OCI-LY3 (cell line): ENCODE data around the gene CDKN2C.
A peak's percentile ranks its signal among the peaks of the same experiment; 100 is the strongest.

Source experiments
- H2AFZ ChIP-seq: fragments of 200-600, 300-600 bp; shearing (Covaris generic); 2 replicates; pipeline ENCODE4 v1.6.0; 2014; ENCODE audit warnings: antibody characterized with exemption, low read depth, low read length
- H3K27ac ChIP-seq: fragments of 200-600, 300-600 bp; sonication (generic); 2 replicates; pipeline ENCODE4 v1.5.1; 2014; ENCODE audit warnings: mild to moderate bottlenecking, low read length, moderate library complexity, mixed read lengths
- H3K27me3 ChIP-seq: fragments of 200-600, 300-600 bp; sonication (generic); 2 replicates; pipeline ENCODE4 v1.6.1; 2014; ENCODE audit warnings: low read depth, low read length, mixed read lengths
- H3K36me3 ChIP-seq: fragments of 200-600, 300-600 bp; sonication (generic); replicated peaks from 2 replicates; pipeline ENCODE3; 2014; ENCODE audit warnings: low read depth, low read length, mixed read lengths
- H3K4me1 ChIP-seq: fragments of 300-600, 200-600 bp; sonication (generic); 2 replicates; pipeline ENCODE4 v1.6.1; 2014; ENCODE audit warnings: low read length, mixed read lengths
- H3K4me2 ChIP-seq: fragments of 200-600, 300-600 bp; sonication (generic); 2 replicates; pipeline ENCODE4 v1.6.1; 2014; ENCODE audit warnings: low read length, mixed read lengths
- H3K4me3 ChIP-seq: fragments of 300-600, 200-600 bp; sonication (generic); 2 replicates; pipeline ENCODE4 v1.5.1; 2014; ENCODE audit warnings: antibody characterized with exemption, mild to moderate bottlenecking, low read length, moderate library complexity
- H3K79me2 ChIP-seq: fragments of 300-600, 200-600 bp; shearing (Covaris generic); 2 replicates; pipeline ENCODE4 v1.6.1; 2014; ENCODE audit warnings: mild to moderate bottlenecking, low read length, mixed read lengths
- H3K9ac ChIP-seq: fragments of 300-600, 200-600 bp; shearing (Covaris generic); 2 replicates; pipeline ENCODE4 v1.6.0; 2014; ENCODE audit warnings: mild to moderate bottlenecking, low read length, moderate library complexity
- H3K9me3 ChIP-seq: fragments of 200-600, 300-600 bp; shearing (Covaris generic); 2 replicates; pipeline ENCODE4 v1.6.1; 2014; ENCODE audit warnings: low read length, mixed read lengths; ENCODE audit not compliant: insufficient read depth
- H4K20me1 ChIP-seq: fragments of 200-600, 300-600 bp; sonication (generic); 2 replicates; pipeline ENCODE4 v1.6.1; 2016; ENCODE audit warnings: low read length, mixed read lengths; ENCODE audit not compliant: insufficient read depth
- CTCF ChIP-seq: fragments of 200-600, 300-600 bp; sonication (generic); IDR thresholded peaks from 2 replicates; pipeline ENCODE4 v1.5.1; 2014; ENCODE audit warnings: antibody characterized with exemption, low read length, low read depth
- EZH2phosphoT487 ChIP-seq: fragments of 200-600 bp; shearing (Covaris generic); IDR thresholded peaks from 2 replicates; pipeline ENCODE4 v1.6.1; 2018; ENCODE audit warnings: antibody characterized with exemption, mixed run types, low read depth

CDKN2C gene

GRCh38 chr1:50959303-50959912 lies 10.6 kb upstream of the CDKN2C start:
- TF ChIP-seq CTCF = no peak
- TF ChIP-seq EZH2phosphoT487 = no peak
- Histone ChIP-seq H2AFZ (peak overlapping the region; percentile 84; the same call in 1 of the 2 replicates), H3K4me3 (peak overlapping the region; percentile 100), H3K27me3 (no peaks in the 10 kb centered on the region), H4K20me1 (no peaks in the 10 kb centered on the region), H3K79me2 (peaks cover 18% of the 10 kb centered on the region), H3K9ac (peak overlapping the region; percentile 85), H3K27ac (peak overlapping the region; percentile 58; the same call in 1 of the 2 replicates), H3K4me1 (peaks cover 6% of the 10 kb centered on the region; the same call in 1 of the 2 replicates), H3K9me3 (no peaks in the 10 kb centered on the region), H3K36me3 (no peaks in the 10 kb centered on the region), H3K4me2 (peak overlapping the region; percentile 76)

- Histone ChIP-seq H4K20me1 (no peaks in the 10 kb centered on the region), H3K4me3 (peak within 1 kb of the TSS; percentile 100), H3K79me2 (peaks cover 15% of the 10 kb centered on the region), H2AFZ (peak within 1 kb of the TSS; percentile 86), H3K4me1 (peaks cover 6% of the 10 kb centered on the region; the same call in 1 of the 2 replicates), H3K27me3 (no peaks in the 10 kb centered on the region), H3K9ac (peak within 1 kb of the TSS; percentile 85), H3K36me3 (no peaks in the 10 kb centered on the region), H3K4me2 (peak within 1 kb of the TSS; percentile 100), H3K27ac (peak within 1 kb of the TSS; percentile 58), H3K9me3 (no peaks in the 10 kb centered on the region)
- no peak for TF ChIP-seq EZH2phosphoT487
- TF ChIP-seq CTCF = no peak
Observed at GRCh38 chr1:50959913-50960844, 9.9 kb upstream of the CDKN2C start, which contains the start of gene FAF1. FAF1 (minus strand) TSS chr1:50960267; CDS start chr1:50959811, 456 bp downstream.

- H3K9ac ChIP-seq = no peak overlapping the region
- no peaks in the 10 kb centered on the region for H3K27me3 ChIP-seq
- no peaks in the 10 kb centered on the region; the same call in 1 of the 2 replicates for H3K79me2 ChIP-seq
- peaks cover 8% of the 10 kb centered on the region for H3K4me1 ChIP-seq
- no peaks in the 10 kb centered on the region for H4K20me1 ChIP-seq
- H3K9me3 ChIP-seq = no peaks in the 10 kb centered on the region
- H2AFZ ChIP-seq = no peak overlapping the region
- no peak overlapping the region for H3K4me3 ChIP-seq
- H3K4me2 ChIP-seq = no peak overlapping the region
- TF ChIP-seq CTCF (no peak), EZH2phosphoT487 (no peak)
- H3K36me3 ChIP-seq = no peaks in the 10 kb centered on the region
- H3K27ac ChIP-seq = no peak overlapping the region
Observed at GRCh38 chr1:50964863-50965262, 5.2 kb upstream of the CDKN2C start.

GRCh38 chr1:50966991-50967390 lies 3.1 kb upstream of the CDKN2C start:
- peak overlapping the region; percentile 93 for H3K4me2 ChIP-seq
- H2AFZ ChIP-seq = no peak overlapping the region

More at GRCh38 chr1:50966991-50967390, 3.1 kb upstream of the CDKN2C start:
- Histone ChIP-seq H3K27ac (no peak overlapping the region), H3K9me3 (no peaks in the 10 kb centered on the region), H3K79me2 (no peaks in the 10 kb centered on the region), H3K9ac (no peak overlapping the region), H3K27me3 (no peaks in the 10 kb centered on the region; the same call in 1 of the 2 replicates), H3K4me1 (peaks cover 24% of the 10 kb centered on the region), H3K36me3 (no peaks in the 10 kb centered on the region), H4K20me1 (no peaks in the 10 kb centered on the region), H3K4me3 (no peak overlapping the region)
- TF ChIP-seq EZH2phosphoT487 (no peak), CTCF (no peak)
